GM12874 (cell line): ENCODE measurements around the gene TTC5.

Experiments used
- TF ChIP-seq, protein P1 (sequence below): IDR thresholded peaks from 2 replicates; pipeline ENCODE4 v1.5.1; 2011; ENCODE audit warnings: low read depth, mild to moderate bottlenecking, control low read depth, low read length, moderate library complexity; ENCODE audit not compliant: insufficient read depth

Gene TTC5

DNA sequence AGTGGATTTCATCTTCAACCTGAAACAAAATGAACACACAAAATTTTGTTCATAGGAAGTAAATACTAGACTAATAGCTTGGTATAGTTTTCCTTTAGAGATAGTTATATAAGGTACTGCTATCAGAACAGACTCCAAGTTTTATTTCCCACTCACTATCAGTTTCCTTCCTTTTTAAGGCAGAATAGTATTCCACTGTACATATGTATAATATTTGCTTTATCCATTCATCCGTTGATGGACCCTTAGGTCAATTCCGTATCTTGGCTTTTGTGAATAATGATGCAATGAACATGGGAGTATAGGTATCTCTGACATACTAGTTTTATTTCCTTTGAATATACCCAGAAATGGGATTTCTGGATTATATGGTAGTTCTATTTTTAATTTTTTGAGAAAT, 23.6 kb upstream of the TTC5 start:
- TF ChIP-seq, protein P1, sequence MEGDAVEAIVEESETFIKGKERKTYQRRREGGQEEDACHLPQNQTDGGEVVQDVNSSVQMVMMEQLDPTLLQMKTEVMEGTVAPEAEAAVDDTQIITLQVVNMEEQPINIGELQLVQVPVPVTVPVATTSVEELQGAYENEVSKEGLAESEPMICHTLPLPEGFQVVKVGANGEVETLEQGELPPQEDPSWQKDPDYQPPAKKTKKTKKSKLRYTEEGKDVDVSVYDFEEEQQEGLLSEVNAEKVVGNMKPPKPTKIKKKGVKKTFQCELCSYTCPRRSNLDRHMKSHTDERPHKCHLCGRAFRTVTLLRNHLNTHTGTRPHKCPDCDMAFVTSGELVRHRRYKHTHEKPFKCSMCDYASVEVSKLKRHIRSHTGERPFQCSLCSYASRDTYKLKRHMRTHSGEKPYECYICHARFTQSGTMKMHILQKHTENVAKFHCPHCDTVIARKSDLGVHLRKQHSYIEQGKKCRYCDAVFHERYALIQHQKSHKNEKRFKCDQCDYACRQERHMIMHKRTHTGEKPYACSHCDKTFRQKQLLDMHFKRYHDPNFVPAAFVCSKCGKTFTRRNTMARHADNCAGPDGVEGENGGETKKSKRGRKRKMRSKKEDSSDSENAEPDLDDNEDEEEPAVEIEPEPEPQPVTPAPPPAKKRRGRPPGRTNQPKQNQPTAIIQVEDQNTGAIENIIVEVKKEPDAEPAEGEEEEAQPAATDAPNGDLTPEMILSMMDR: no peak

DNA sequence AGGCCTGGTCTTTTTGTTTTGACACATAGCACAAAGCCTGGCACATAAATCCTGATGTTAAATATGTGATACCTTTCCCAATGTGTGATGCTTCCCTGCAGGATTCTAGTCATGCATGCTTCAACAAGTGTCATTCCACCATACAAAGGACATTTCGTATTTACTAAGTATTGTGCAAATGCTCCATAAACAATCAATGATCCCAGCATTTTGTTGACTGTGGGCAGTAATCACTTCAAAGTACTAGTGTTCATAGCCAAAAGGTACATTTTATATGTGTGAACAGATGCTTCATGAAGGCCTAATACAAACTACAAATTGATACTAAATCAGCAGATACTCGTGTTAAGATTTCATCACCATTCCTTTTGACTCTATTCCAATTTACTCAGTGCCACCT, 23.0 kb upstream of the TTC5 start:
- TF ChIP-seq, protein P1: no peak

DNA sequence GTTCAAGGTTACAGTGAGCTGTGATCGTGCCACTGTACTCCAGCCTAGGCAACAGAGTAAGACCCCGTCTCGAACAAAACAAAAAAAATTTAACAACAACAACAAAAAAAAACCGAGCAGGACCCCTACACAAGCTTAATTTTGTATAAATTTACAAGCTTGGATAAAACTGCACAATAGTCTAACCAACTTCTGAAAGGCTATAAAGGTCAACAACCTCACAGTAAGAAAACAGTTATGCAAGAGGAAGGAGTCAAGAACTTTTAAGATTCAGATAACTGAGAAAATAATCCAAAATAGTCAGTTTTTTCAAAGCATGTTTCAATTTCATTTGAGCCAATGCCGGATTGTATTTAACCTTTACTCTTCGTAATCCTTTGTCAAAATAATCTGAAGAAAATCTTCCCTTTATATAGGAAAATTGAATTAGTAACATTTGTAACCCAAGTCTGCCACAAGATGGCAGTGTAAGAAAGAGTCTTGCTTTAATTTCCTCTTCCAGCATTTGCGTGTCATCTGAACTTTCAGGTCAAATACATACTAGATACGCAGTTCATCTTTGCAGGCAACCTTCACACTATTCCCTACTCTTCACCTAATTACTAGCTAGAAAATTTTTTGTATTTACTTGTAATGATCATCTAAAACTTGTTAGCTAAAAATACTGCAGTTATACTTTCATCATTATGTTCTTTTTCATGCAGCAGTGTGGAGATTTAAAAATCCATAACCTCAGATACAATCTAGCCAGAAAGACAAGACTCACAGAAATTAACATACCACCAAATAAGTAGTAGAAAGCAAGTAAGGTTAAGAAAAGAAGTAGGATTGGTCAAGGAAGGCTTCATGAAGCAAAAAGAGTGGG, 21.5 kb upstream of the TTC5 start:
- TF ChIP-seq, protein P1: peak; percentile 38; the same call in 1 of the 2 replicates

DNA sequence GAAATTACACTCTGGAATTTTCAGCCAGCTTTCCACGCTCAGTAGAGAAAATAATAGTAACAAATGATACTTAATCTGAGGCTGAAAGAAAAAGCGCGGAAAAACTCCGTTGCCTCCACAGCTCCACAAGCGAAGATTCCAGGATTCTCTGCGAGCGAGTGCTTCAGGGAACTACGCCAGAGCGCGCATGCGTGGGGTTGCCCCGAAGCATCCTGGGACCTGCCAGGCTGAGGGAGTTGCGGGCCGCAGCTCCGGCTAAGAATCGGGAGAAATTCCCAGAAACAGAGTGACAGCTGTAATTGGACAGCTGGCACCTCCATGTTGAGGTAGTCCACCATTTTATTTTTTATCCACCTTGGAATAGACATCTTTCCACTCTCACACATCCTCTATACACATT, 12.0 kb upstream of the TTC5 start:
- TF ChIP-seq, protein P1: no peak

DNA sequence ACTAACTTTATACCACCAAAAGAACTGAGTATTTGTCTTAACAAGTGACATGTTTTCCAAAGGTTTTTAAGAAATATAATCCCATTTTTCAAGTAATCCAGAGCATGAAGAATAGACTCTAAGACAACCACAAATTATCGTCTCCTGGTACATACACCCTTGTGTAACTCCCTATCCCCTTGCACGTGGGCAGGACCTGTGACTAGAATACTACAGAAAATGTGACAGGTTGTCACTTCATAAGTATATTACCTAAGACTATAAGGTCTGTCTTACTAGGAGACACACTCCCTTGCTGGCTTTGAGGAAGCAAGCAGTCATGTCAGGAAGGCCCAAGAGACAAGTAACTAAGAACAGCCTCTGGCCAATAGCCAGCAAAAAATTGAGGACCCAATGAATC, 8.3 kb upstream of the TTC5 start:
- TF ChIP-seq, protein P1: no peak

GRCh38 chr14:20306079-20306423, 300 bp upstream of the TTC5 start:
- TF ChIP-seq, protein P1: no peak

DNA sequence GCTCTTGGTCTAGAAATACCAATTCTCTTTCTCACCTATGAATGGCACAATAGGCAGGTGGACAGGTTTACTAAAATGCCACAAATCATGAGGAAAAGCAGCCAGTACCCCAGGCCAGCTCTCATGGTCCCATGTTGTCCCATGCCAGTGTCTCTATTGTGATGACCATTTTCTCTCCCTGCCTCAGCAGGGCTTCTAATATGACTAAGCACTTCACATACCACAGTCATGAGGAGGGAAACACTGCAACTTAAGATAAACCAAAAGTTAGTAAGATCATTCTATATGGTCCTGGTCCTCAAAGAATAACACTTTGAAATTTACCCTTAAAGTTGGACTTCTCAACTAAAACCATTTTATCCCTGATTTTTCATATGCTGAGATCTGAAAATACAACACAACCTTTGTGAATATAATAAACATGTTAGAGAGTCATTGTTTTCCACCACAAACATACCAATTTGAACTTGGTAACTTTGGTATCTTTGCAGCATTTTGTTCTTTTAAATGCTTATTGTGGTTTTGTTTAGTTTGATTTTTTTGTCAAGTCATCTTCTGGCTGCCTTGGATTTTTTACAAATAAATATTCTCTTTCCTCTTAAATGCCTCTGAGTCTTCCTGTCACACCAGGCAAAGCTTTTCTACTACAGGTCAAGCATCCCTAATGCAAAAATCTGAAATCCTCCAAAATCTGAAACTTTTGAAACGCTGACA, 3.6 kb downstream of the TTC5 start:
- TF ChIP-seq, protein P1: no peak
